ENCODE measurements around the gene RFNG. TPM values are rescaled to one million over a fixed set of nuclear protein-coding genes. Genes with fewer than 3 reads are reported as not detected.

RFNG gene
- total and polyA plus RNA-seq, 2 donors (not counting 1 experiment from before 2014, with no cell fraction given) = 30.1 to 44.5 TPM

- H4K20me1 ChIP-seq (ENCODE audit: control insufficient read depth, insufficient read depth, low read length, poor library complexity, severe bottlenecking) = peaks cover 9% of the 10 kb centered on the region
- no peak overlapping the region for H3K9ac ChIP-seq (ENCODE audit: low read length)
- WGBS (ENCODE audit: insufficient coverage) = 93% methylated on average over 7 of the region's 10 CpGs
- Mint-ChIP-seq H3K4me1 (peaks cover 18% of the 10 kb centered on the region), H3K4me3 (no peak overlapping the region), H3K27me3 (no peaks in the 10 kb centered on the region), H3K9me3 (ENCODE audit: insufficient read depth) (no peaks in the 10 kb centered on the region), H3K27ac (no peak overlapping the region)
- H3K4me2 ChIP-seq (replicated peaks; ENCODE audit: low read depth, low read length, poor library complexity, severe bottlenecking) = no peak overlapping the region
- H2AFZ ChIP-seq (ENCODE audit: insufficient read depth, low read depth, low read length, poor library complexity, severe bottlenecking) = no peak overlapping the region
- H3K27ac ChIP-seq (ENCODE audit: low read length in 2 of 2) = no peak overlapping the region
- intact Hi-C loops (cut with micrococcal nuclease) = no loop called here
- ChIA-PET CTCF (no interaction called here), POLR2A (no interaction called here)
- no peaks in the 10 kb centered on the region for H3K9me3 ChIP-seq (ENCODE audit: control extremely low read depth in 1 of 3, control insufficient read depth in 2 of 3, insufficient read depth in 1 of 3, low read length in 2 of 3)
- H3K79me2 ChIP-seq (ENCODE audit: control insufficient read depth, insufficient read depth, low read length) = peaks cover 22% of the 10 kb centered on the region
- no peaks in the 10 kb centered on the region for H3K36me3 ChIP-seq (replicated peaks in 1 of 2; ENCODE audit: control extremely low read depth in 1 of 2, control insufficient read depth in 1 of 2, extremely low read depth in 1 of 2, insufficient read depth in 2 of 2, low read length in 1 of 2)
- ATAC-seq (ENCODE audit: low read depth) (no peak), DNase-seq (no peak)
- TF ChIP-seq EZH2 (IDR thresholded peaks at IDR 0.05; ENCODE audit: borderline replicate concordance, insufficient read depth, low read depth, low read length, poor library complexity, severe bottlenecking) (no peak), CTCF (IDR thresholded peaks at IDR 0.05) (no peak)
- no peaks in the 10 kb centered on the region for H3K27me3 ChIP-seq (replicated peaks in 1 of 4; ENCODE audit: control extremely low read depth in 1 of 4, control insufficient read depth in 3 of 4, insufficient read depth in 4 of 4, low read length in 3 of 4)
- peaks cover 25 to 40% of the 10 kb centered on the region in 2 donors for H3K4me1 ChIP-seq (ENCODE audit: control insufficient read depth in 2 of 2, insufficient read depth in 2 of 2, low read length in 2 of 2)
- no peak overlapping the region for H3K4me3 ChIP-seq (ENCODE audit: control extremely low read depth in 1 of 5, extremely low read depth in 1 of 5, insufficient read depth in 1 of 5, low read depth in 2 of 5, low read length in 4 of 5)
These were observed 49.7 kb upstream of the RFNG start for GRCh38 chr17:82101301-82101715.

GRCh38 chr17:82100502-82101298, 49.1 kb upstream of the RFNG start:
- ATAC-seq (ENCODE audit: low read depth) (no peak), DNase-seq (no peak)
- TF ChIP-seq CTCF (IDR thresholded peaks at IDR 0.05) = no peak
- Histone ChIP-seq H3K36me3 (replicated peaks in 1 of 2; ENCODE audit: control extremely low read depth in 1 of 2, control insufficient read depth in 1 of 2, extremely low read depth in 1 of 2, insufficient read depth in 2 of 2, low read length in 1 of 2) (peaks cover 0 to 5% of the 10 kb centered on the region in 2 experiments), H3K4me3 (ENCODE audit: control extremely low read depth in 1 of 5, extremely low read depth in 1 of 5, insufficient read depth in 1 of 5, low read depth in 2 of 5, low read length in 4 of 5) (no peak overlapping the region), H3K9ac (ENCODE audit: low read length) (no peak overlapping the region), H4K20me1 (ENCODE audit: control insufficient read depth, insufficient read depth, low read length, poor library complexity, severe bottlenecking) (peaks cover 15% of the 10 kb centered on the region), H3K79me2 (ENCODE audit: control insufficient read depth, insufficient read depth, low read length) (peaks cover 24% of the 10 kb centered on the region), H3K27ac (ENCODE audit: low read length in 2 of 2) (no peak overlapping the region), H3K4me1 (ENCODE audit: control insufficient read depth in 2 of 2, insufficient read depth in 2 of 2, low read length in 2 of 2) (peaks cover 20 to 35% of the 10 kb centered on the region in 2 donors), H3K27me3 (replicated peaks in 1 of 4; ENCODE audit: control extremely low read depth in 1 of 4, control insufficient read depth in 3 of 4, insufficient read depth in 4 of 4, low read length in 3 of 4) (no peaks in the 10 kb centered on the region), H2AFZ (ENCODE audit: insufficient read depth, low read depth, low read length, poor library complexity, severe bottlenecking) (no peak overlapping the region), H3K4me2 (replicated peaks; ENCODE audit: low read depth, low read length, poor library complexity, severe bottlenecking) (no peak overlapping the region), H3K9me3 (ENCODE audit: control extremely low read depth in 1 of 3, control insufficient read depth in 2 of 3, insufficient read depth in 1 of 3, low read length in 2 of 3) (no peaks in the 10 kb centered on the region)
- Mint-ChIP-seq H3K4me1 (peaks cover 15% of the 10 kb centered on the region), H3K27me3 (no peaks in the 10 kb centered on the region), H3K4me3 (peak overlapping the region; percentile 84), H3K9me3 (ENCODE audit: insufficient read depth) (no peaks in the 10 kb centered on the region), H3K27ac (peak overlapping the region; percentile 72)
- intact Hi-C loops (cut with micrococcal nuclease) = no loop called here
- 92% methylated on average over 24 of the region's 35 CpGs for WGBS (ENCODE audit: insufficient coverage)
- POLR2A ChIA-PET = interaction anchor here (0.6 to 0.8 kb wide), 2 partner anchors 63 to 110 kb away, joined by 3 read pairs; partner anchors contain the start of gene DCXR
- CTCF ChIA-PET = no interaction called here
